Eye (tissue), 1 donor: ENCODE results near the gene SRPX.

Source experiments
- DNase-seq: peaks from one replicate; pipeline ENCODE4 v3.0.0-alpha.2; 2015

Gene SRPX

DNA sequence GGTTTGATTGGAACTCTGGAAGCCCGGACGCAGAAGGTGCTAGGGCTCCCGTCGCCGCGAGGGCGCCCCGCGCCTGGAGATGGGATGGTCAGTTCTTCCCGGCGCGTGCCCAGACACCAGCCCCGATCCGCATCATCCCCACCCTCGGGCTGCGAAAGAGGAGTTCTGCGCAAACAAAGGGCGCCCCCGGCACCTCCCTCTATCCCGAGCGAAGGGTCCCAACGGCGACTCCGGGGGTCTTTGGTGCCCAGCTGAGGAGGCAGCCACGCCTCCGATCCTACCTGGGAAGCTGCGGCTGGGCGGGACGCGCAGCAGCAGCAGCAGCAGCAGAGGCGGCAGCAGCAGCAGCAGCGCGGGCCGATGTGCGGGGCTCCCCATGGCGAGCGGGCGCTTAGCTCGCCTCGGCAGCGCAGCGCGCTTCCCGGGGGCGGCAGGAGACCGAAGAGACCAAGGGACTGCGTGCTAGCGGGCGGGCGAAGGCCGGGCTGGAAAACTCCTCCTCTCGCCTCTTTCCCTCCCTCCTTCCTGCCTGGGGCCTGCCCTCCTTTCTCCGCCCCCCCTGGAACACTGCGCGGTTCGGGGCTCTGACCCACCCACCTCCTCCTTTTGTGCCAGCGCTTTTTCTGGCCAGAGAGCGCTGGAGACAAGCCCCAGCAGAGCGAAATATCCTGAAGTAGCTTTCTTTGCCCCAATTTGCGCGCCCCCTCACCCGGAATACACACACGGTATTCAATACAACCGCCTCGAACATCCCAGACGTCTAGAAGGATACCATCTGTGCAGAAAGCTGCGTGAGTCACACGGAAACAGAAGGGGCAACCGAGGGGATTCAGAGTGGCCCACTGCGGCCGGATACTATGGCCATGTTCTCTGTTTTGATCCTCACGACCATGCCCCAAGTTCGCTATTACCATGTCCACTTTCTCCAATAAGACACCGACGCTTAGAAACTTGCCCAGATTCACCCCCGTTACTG is at the start of gene SRPX:
SRPX (minus strand) TSS at position 457 of the 976 bp plus-strand sequence; CDS start at position 378, 79 bp downstream.
- peak; percentile 55 for DNase-seq

- DNase-seq = no peak
These were observed 47.3 kb upstream of the SRPX start for GRCh38 chrX:38268011-38268410.

GRCh38 chrX:38262715-38263620 is 42.3 kb upstream of the SRPX start:
- no peak for DNase-seq

- no peak for DNase-seq
These were observed 39.6 kb upstream of the SRPX start for GRCh38 chrX:38260231-38260630.

- DNase-seq = no peak
These were observed 35.3 kb upstream of the SRPX start for GRCh38 chrX:38256019-38256418.

- peak; percentile 46 for DNase-seq
These were observed 29.3 kb upstream of the SRPX start for GRCh38 chrX:38249965-38250364.

DNA sequence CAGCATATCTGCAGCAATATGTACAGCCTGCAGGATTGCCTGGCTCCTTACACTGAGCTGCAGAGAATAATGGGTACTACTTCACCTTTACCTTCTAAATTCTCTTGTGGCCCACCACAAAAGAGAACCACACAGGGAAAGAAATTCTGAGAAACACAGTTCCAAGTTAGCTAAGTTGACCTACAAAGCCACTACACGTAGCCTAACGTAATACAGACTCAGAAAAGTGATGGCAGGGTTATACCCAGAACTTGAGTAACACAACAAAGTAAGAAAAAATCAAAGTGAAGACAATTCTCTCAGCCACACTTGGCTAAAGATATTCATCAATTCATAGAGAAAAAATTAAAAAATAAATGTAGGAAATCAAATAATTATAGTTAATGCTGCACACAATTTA is 26.4 kb upstream of the SRPX start:
- DNase-seq = no peak

GRCh38 chrX:38240541-38240940 is 19.9 kb upstream of the SRPX start:
- no peak for DNase-seq

- no peak for DNase-seq
These were observed 16.4 kb upstream of the SRPX start for GRCh38 chrX:38236901-38237615.

GRCh38 chrX:38233891-38234667 is 13.4 kb upstream of the SRPX start:
- peak; percentile 33 for DNase-seq

DNA sequence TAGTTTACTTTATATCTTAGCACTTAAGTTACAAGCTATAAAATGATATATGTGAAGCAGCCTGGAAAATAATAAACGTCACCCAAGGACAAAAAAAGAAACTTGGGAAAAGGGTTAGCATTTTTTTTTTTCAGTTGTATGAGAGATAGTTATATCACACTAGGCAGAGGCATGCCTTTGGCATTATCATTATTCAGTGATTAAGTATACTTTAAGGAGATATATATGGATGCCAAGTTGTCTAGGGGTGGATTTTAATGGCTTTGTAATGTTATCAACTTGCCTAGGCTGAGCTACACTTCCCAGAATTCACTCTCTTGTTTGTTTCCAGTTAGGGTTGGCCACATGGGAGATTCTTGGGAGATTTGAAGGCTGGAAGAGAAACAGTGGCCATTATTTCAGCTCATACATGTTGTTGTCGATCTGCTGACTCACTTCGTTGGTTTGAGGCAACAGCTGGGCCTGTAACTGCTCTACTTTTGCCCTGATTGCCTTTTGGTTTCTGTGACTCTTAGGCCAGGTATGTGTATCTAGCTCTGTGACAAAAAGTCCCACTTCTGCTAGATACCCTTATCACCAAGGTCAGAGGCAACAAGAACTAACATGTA is 11.5 kb upstream of the SRPX start:
- no peak for DNase-seq

DNA sequence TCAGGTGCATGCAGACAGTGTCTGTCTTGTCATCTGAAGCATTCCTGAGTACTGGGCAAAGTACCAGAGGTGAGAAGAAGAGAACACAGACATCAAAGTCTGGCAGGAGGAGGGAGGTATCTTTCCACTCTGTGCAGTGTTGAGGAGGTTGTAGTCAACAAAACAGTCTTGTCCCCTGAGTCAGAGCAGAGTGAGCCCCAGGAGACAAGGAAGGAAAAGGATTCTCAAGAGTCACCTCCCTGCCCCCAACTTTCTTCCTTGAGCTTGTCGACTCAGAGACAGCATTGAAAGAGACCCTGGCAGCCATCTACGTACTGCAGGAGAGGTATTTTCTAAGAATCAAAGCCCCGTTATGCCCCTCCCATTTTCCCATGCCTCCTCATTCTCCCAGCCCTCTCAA is 4.4 kb upstream of the SRPX start:
- no peak for DNase-seq

GRCh38 chrX:38224160-38224559 is 3.5 kb upstream of the SRPX start:
- DNase-seq = no peak

DNA sequence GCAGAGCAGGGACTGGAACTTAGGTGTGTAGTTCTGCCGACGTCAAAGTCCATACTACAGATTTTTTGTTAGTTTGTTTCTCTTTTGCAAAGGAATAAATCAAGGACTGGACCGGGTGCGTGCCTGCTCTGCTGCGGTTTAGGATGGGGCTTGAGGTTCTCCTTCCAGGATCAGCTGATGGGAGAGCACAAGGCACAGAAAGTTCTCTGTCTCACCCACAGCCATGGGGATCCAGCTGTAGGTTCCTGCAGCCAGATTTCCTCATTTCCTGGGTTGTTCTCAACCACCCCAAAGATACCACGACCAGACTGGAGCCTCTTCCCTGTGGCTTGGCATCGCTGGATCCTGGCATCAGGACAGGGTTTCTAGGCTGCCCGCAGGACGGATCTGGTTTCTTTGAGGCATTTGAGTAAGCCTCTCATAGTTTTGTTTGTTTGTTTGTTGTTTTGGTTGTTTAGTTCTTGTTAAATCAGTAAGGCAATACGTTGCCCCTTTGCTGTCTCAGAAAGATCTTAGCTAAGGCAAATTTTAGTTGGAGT is 789 bp upstream of the SRPX start:
- DNase-seq = no peak

GRCh38 chrX:38220024-38220414 is 652 bp downstream of the SRPX start:
- peak; percentile 71 for DNase-seq

- DNase-seq = no peak
These were observed 4.0 kb downstream of the SRPX start for GRCh38 chrX:38216642-38217041.

GRCh38 chrX:38214551-38215531 is 5.8 kb downstream of the SRPX start:
- DNase-seq = peak; percentile 54

GRCh38 chrX:38214044-38214443 is 6.6 kb downstream of the SRPX start:
- DNase-seq = no peak

GRCh38 chrX:38211891-38212635 is 8.6 kb downstream of the SRPX start:
- DNase-seq = no peak
